AG09309 (cell line): ENCODE measurements around the gene CD86.

ENCODE experiments used
- DNase-seq: peaks from one replicate; pipeline ENCODE4 v3.0.0-alpha.2; 2010; ENCODE audit warnings: low read depth
- H3K4me3 ChIP-seq: 2 replicates; pipeline ENCODE4 v1.5.1; 2011; ENCODE audit warnings: mild to moderate bottlenecking, low read depth, low read length, moderate library complexity; ENCODE audit not compliant: control insufficient read depth
- CTCF ChIP-seq: IDR thresholded peaks from 2 replicates; pipeline ENCODE4 v1.5.1; 2011; ENCODE audit warnings: mild to moderate bottlenecking, low read depth, low read length, inconsistent platforms; ENCODE audit not compliant: insufficient read depth, control insufficient read depth; ENCODE audit errors: missing control alignments

The CD86 gene

GRCh38 chr3:122101646-122102045, 46.5 kb downstream of the CD86 start:
- no peak overlapping the region for H3K4me3 ChIP-seq
- peak; percentile 31 for DNase-seq
- peak; percentile 63 for TF ChIP-seq CTCF

GRCh38 chr3:122102191-122102935, 47.2 kb downstream of the CD86 start:
- DNase-seq: no peak
- no peak for TF ChIP-seq CTCF
- H3K4me3 ChIP-seq: no peak overlapping the region

GRCh38 chr3:122103821-122104514, 48.8 kb downstream of the CD86 start:
- TF ChIP-seq CTCF: no peak
- H3K4me3 ChIP-seq: no peak overlapping the region
- DNase-seq: no peak

GRCh38 chr3:122104515-122105194, 49.5 kb downstream of the CD86 start:
- H3K4me3 ChIP-seq: no peak overlapping the region
- DNase-seq: no peak
- no peak for TF ChIP-seq CTCF

GRCh38 chr3:122105626-122106025, 50.5 kb downstream of the CD86 start:
- DNase-seq: no peak
- H3K4me3 ChIP-seq: no peak overlapping the region
- no peak for TF ChIP-seq CTCF

GRCh38 chr3:122107171-122107570, 52.0 kb downstream of the CD86 start:
- no peak for DNase-seq
- no peak for TF ChIP-seq CTCF

More at GRCh38 chr3:122107171-122107570, 52.0 kb downstream of the CD86 start:
- no peak overlapping the region for H3K4me3 ChIP-seq
